Right atrium auricular region (tissue), 2 donors: ENCODE data around the gene PALD1. TPM values are rescaled to one million over a fixed set of nuclear protein-coding genes. Genes with fewer than 3 reads are reported as not detected.

Source experiments
- DNase-seq: peaks from one replicate; pipeline ENCODE4 v3.0.0-alpha.2; 2019; ENCODE audit warnings: low spot score
- H3K27ac ChIP-seq, 2 donors: fragments of 200-600 bp; sonication (generic); 1 replicate in 1 of 2; 2 replicates in 1 of 2; pipeline ENCODE4 v1.5.1; 2016 to 2019
- H3K27me3 ChIP-seq, 2 donors: fragments of 200-600 bp; sonication (generic); one replicate each; pipeline versions ENCODE4 v1.5.1 to v1.6.0; 2017 to 2019
- H3K36me3 ChIP-seq: fragments of 200-600 bp; sonication (generic); one replicate; pipeline ENCODE4 v1.5.1; 2016
- H3K4me1 ChIP-seq, 2 donors: fragments of 200-600 bp; sonication (generic); one replicate each; pipeline versions ENCODE4 v1.5.1 to v1.6.0; 2017 to 2019
- H3K4me3 ChIP-seq, 2 donors: fragments of 200-600 bp; sonication (generic); 1 replicate in 1 of 2; 2 replicates in 1 of 2; pipeline ENCODE4 v1.5.1; 2017 to 2019; ENCODE audit warnings: mild to moderate bottlenecking in 1 of 2, moderate library complexity in 1 of 2
- H3K9me3 ChIP-seq, 2 donors: fragments of 200-600 bp; sonication (generic); one replicate each; pipeline ENCODE4 v1.5.1; 2019
- CTCF ChIP-seq, 2 donors: fragments of 200-600 bp; sonication (generic); IDR thresholded peaks; one replicate each; pipeline ENCODE4 v1.5.1; 2019; ENCODE audit warnings: antibody characterized with exemption in 2 of 2
- total RNA-seq, 2 donors: library from RNA; depleted of rRNA; stranded (reverse); fragments of >200 nt; gene quantifications; one replicate each; pipeline ENCODE4 v1.1.0, GENCODE V29; 2016

The PALD1 gene
- total RNA-seq, 2 donors from 2014 or later: 4.9 to 8.5 TPM

DNA sequence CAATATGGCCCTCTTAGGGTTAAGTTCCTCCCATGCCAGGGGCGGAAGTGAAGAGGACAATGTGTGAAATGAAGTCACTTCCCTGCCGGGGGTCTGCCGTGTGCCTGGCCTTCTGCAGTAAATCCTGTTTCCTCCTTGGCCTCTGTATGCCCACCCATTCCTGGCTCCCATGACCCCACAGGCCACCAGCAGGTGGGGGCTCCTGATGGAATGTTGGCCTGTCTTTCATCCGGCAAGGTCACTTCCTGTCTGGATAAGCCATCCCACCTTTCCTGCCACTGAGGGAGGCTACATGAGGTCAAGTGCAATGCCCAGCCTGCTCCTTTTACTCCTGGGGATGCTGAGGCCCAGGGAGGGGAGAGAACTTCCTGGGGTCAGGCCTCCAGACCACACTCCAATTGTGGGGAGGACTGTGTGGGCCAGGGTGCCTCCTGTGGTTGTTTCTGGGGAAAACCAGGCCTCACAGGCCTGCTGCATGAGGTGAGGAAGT is 22.3 kb downstream of the PALD1 start:
- H3K27me3 ChIP-seq: no peaks in the 10 kb centered on the region
- peaks cover 0 to 29% of the 10 kb centered on the region in 2 donors for H3K4me1 ChIP-seq
- H3K27ac ChIP-seq: peak overlapping the region; percentile 24 to 31
- no peak for DNase-seq
- no peak for TF ChIP-seq CTCF (IDR thresholded peaks at IDR 0.05)
- no peaks in the 10 kb centered on the region for H3K9me3 ChIP-seq
- no peak overlapping the region for H3K4me3 ChIP-seq
- H3K36me3 ChIP-seq: no peaks in the 10 kb centered on the region

- Histone ChIP-seq H3K4me1 (peaks cover 0 to 29% of the 10 kb centered on the region in 2 donors), H3K9me3 (no peaks in the 10 kb centered on the region), H3K27ac (no peak overlapping the region), H3K27me3 (no peaks in the 10 kb centered on the region), H3K36me3 (no peaks in the 10 kb centered on the region), H3K4me3 (no peak overlapping the region)
- TF ChIP-seq CTCF (IDR thresholded peaks at IDR 0.05): no peak
- DNase-seq: no peak
These were observed 23.8 kb downstream of the PALD1 start for GRCh38 chr10:70502406-70502805.

GRCh38 chr10:70503776-70504175 is 25.2 kb downstream of the PALD1 start:
- Histone ChIP-seq H3K27me3 (no peaks in the 10 kb centered on the region), H3K4me3 (no peak overlapping the region), H3K36me3 (no peaks in the 10 kb centered on the region), H3K4me1 (peaks cover 0 to 36% of the 10 kb centered on the region in 2 donors), H3K9me3 (no peaks in the 10 kb centered on the region), H3K27ac (no peak overlapping the region)
- no peak for DNase-seq
- no peak for TF ChIP-seq CTCF (IDR thresholded peaks at IDR 0.05)

- no peak for DNase-seq
- Histone ChIP-seq H3K27me3 (no peaks in the 10 kb centered on the region), H3K9me3 (no peaks in the 10 kb centered on the region), H3K36me3 (no peaks in the 10 kb centered on the region), H3K27ac (no peak overlapping the region), H3K4me1 (peaks cover 0 to 36% of the 10 kb centered on the region in 2 donors), H3K4me3 (no peak overlapping the region)
- TF ChIP-seq CTCF (IDR thresholded peaks at IDR 0.05): no peak
These were observed 26.2 kb downstream of the PALD1 start for GRCh38 chr10:70504521-70505358.

DNA sequence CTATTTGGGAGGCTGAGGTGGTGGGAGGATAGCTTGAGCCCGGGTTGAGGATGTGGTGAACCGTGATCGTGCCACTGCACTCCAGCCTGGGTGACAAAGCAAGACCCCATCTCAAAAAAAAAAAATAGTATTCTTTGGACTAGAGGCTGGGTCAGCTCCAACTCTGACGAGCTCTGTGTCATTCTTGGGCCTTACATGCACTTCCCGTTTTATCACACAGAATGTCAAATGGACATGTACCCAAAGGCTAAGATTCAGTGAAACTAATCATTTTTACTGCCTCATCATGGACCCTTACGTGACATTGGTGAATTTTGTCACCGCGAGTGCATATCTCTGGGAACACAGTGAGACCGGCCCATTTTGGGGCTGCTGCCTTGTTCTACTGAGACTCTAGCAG is 27.3 kb downstream of the PALD1 start:
- Histone ChIP-seq H3K4me3 (no peak overlapping the region), H3K27ac (no peak overlapping the region), H3K9me3 (no peaks in the 10 kb centered on the region), H3K4me1 (peaks cover 0 to 36% of the 10 kb centered on the region in 2 donors), H3K36me3 (no peaks in the 10 kb centered on the region), H3K27me3 (no peaks in the 10 kb centered on the region)
- no peak for DNase-seq
- TF ChIP-seq CTCF (IDR thresholded peaks at IDR 0.05): no peak
